Cardiac muscle cell (in vitro differentiated cells and primary cell): ENCODE results near the gene KRT8. TPM values are rescaled to one million over a fixed set of nuclear protein-coding genes. Genes with fewer than 3 reads are reported as not detected.

Source experiments
- DNase-seq, 2 donors: peaks; one replicate each; pipeline versions ENCODE4 v3.0.0 to v3.0.0-alpha.2; 2010 to 2017; ENCODE audit warnings: low read depth in 1 of 2, low spot score in 1 of 2
- H3K27ac ChIP-seq: fragments of 200-600 bp; sonication (generic); 2 replicates; pipeline ENCODE4 v1.5.1; 2016
- H3K27me3 ChIP-seq: fragments of 200-600 bp; sonication (generic); 2 replicates; pipeline ENCODE4 v1.6.0; 2016; ENCODE audit warnings: control low read depth
- H3K36me3 ChIP-seq: fragments of 200-600 bp; sonication (generic); 2 replicates; pipeline ENCODE4 v1.5.1; 2016; ENCODE audit warnings: control low read depth
- H3K4me1 ChIP-seq: fragments of 200-600 bp; sonication (generic); 2 replicates; pipeline ENCODE4 v1.8.1; 2017; ENCODE audit warnings: low read depth, mild to moderate bottlenecking, mixed run types
- H3K4me3 ChIP-seq: fragments of 200-600 bp; sonication (generic); 2 replicates; pipeline ENCODE4 v1.5.1; 2016; ENCODE audit warnings: mild to moderate bottlenecking
- H3K9me3 ChIP-seq: fragments of 200-600 bp; sonication (generic); 2 replicates; pipeline ENCODE4 v1.5.1; 2017; ENCODE audit warnings: low read depth, mild to moderate bottlenecking, control low read depth
- CTCF ChIP-seq: IDR thresholded peaks from 2 replicates; pipeline ENCODE4 v1.5.1; 2012; ENCODE audit warnings: low read depth, mild to moderate bottlenecking, low read length
- polyA plus RNA-seq: library from polyadenylated mRNA; unstranded; fragments of >200 nt; fragmentation: Nextera tagmentation; extraction: Ambion mirVana; gene quantifications from 2 replicates; pipeline ENCODE4 v1.2.1, GENCODE V29; 2016
- total RNA-seq: library from RNA; depleted of rRNA; stranded (reverse); fragments of >200 nt; gene quantifications from 2 replicates; pipeline ENCODE4 v1.2.3, GENCODE V29; 2016

The KRT8 gene
- total and polyA plus RNA-seq, 2 experiments from 2014 or later, result 480 to 1,480 TPM

- no peaks in the 10 kb centered on the region for H3K9me3 ChIP-seq
- H3K27ac ChIP-seq, result peak overlapping the region; percentile 46
- no peaks in the 10 kb centered on the region for H3K27me3 ChIP-seq
- H3K4me1 ChIP-seq, result peaks cover 15% of the 10 kb centered on the region
- DNase-seq, result no peak
- peaks cover 44% of the 10 kb centered on the region for H3K36me3 ChIP-seq
- TF ChIP-seq CTCF, result no peak
- no peak overlapping the region for H3K4me3 ChIP-seq
These were observed 2.9 kb downstream of the KRT8 start for GRCh38 chr12:52901715-52902541.

GRCh38 chr12:52900896-52901714, 3.8 kb downstream of the KRT8 start:
- Histone ChIP-seq H3K27ac (peak overlapping the region; percentile 46), H3K9me3 (no peaks in the 10 kb centered on the region), H3K27me3 (no peaks in the 10 kb centered on the region), H3K36me3 (peaks cover 47% of the 10 kb centered on the region), H3K4me1 (peaks cover 8% of the 10 kb centered on the region), H3K4me3 (no peak overlapping the region)
- DNase-seq, result no peak
- TF ChIP-seq CTCF, result no peak

- TF ChIP-seq CTCF, result no peak
- Histone ChIP-seq H3K4me1 (peaks cover 10% of the 10 kb centered on the region), H3K9me3 (no peaks in the 10 kb centered on the region), H3K4me3 (no peak overlapping the region), H3K36me3 (peaks cover 47% of the 10 kb centered on the region), H3K27me3 (no peaks in the 10 kb centered on the region), H3K27ac (peak overlapping the region; percentile 55)
- DNase-seq, result no peak
These were observed 4.5 kb downstream of the KRT8 start for GRCh38 chr12:52900166-52900895.

GRCh38 chr12:52899338-52900035, 5.4 kb downstream of the KRT8 start:
- DNase-seq, result no peak
- peaks cover 9% of the 10 kb centered on the region for H3K4me1 ChIP-seq
- TF ChIP-seq CTCF, result no peak
- H3K27ac ChIP-seq, result peak overlapping the region; percentile 15
- H3K36me3 ChIP-seq, result peaks cover 47% of the 10 kb centered on the region
- no peaks in the 10 kb centered on the region for H3K27me3 ChIP-seq
- H3K9me3 ChIP-seq, result no peaks in the 10 kb centered on the region
- H3K4me3 ChIP-seq, result no peak overlapping the region
